K562 (cell line): ENCODE measurements around the gene EIF4G1. TPM values are rescaled to one million over a fixed set of nuclear protein-coding genes. Genes with fewer than 3 reads are reported as not detected.

Experiments
- ATF7 ChIP-seq: fragments of 450-650 bp; IDR thresholded peaks from 2 replicates; pipeline ENCODE4 v1.7.1; 2014; ENCODE audit warnings: mild to moderate bottlenecking, moderate library complexity
- CREB5 ChIP-seq: fragments of 250-450 bp; sonication (Bioruptor Pico); IDR thresholded peaks from 2 replicates; pipeline ENCODE4 v1.5.0; 2020; ENCODE audit warnings: mild to moderate bottlenecking
- CUX1 ChIP-seq: fragments of 200-800 bp; sonication (Bioruptor generic); IDR thresholded peaks from 2 replicates; pipeline ENCODE4 v1.6.1; 2016; ENCODE audit warnings: missing genetic modification characterization, missing compliant biosample characterization
- HIVEP1 ChIP-seq: fragments of 250-450 bp; sonication (Bioruptor Pico); IDR thresholded peaks from 2 replicates; pipeline ENCODE4 v1.4.0; 2020; ENCODE audit warnings: mild to moderate bottlenecking
- HOMEZ ChIP-seq: fragments of 250-450 bp; sonication (Bioruptor Pico); IDR thresholded peaks from 2 replicates; pipeline ENCODE4 v1.4.0; 2020; ENCODE audit warnings: mild to moderate bottlenecking, moderate library complexity
- KLF6 ChIP-seq: fragments of 250-450 bp; sonication (Bioruptor Pico); IDR thresholded peaks from 2 replicates; pipeline ENCODE4 v1.4.0; 2020; ENCODE audit warnings: mild to moderate bottlenecking, moderate library complexity, borderline replicate concordance
- LCOR ChIP-seq: sonication (generic); formaldehyde crosslinking; IDR thresholded peaks from 2 replicates; pipeline ENCODE4 v1.8.0; 2022; ENCODE audit warnings: mild to moderate bottlenecking, missing genetic modification reagents
- MAFK ChIP-seq: IDR thresholded peaks from 2 replicates; pipeline ENCODE4 v1.6.1; 2011; ENCODE audit warnings: low read length, improper control_type of control experiment
- MAZ ChIP-seq, 2 experiments: fragments of 450-650 bp in 1 of 2; sonication (generic) in 1 of 2; formaldehyde crosslinking; IDR thresholded peaks in 1 of 2; conservative IDR thresholded peaks in 1 of 2; 2 replicates each; pipeline versions ENCODE4 v1.4.0 to v1.5.0; 2020; ENCODE audit warnings: mild to moderate bottlenecking in 1 of 2, missing genetic modification reagents in 1 of 2
- MYC ChIP-seq, 2 experiments: fragments of 250-450 bp in 1 of 2; sonication (Bioruptor Pico) in 1 of 2; IDR thresholded peaks; 2 replicates each; pipeline versions ENCODE4 v1.5.1 to v1.6.1; 2012 to 2021; ENCODE audit warnings: low read depth in 2 of 2, borderline replicate concordance in 1 of 2, improper control_type of control experiment in 1 of 2, low read length in 1 of 2, mild to moderate bottlenecking in 1 of 2, moderate library complexity in 1 of 2
- NR1H2 ChIP-seq: sonication (generic); formaldehyde crosslinking; IDR thresholded peaks from 2 replicates; pipeline ENCODE4 v1.4.0; 2020; ENCODE audit warnings: mild to moderate bottlenecking, missing genetic modification reagents
- POLR2G ChIP-seq: fragments of 200-400 bp; formaldehyde crosslinking; IDR thresholded peaks from 2 replicates; pipeline ENCODE4 v1.6.1; 2017; ENCODE audit warnings: low read depth, mild to moderate bottlenecking, antibody characterized with exemption, low read length, moderate library complexity
- ZNF121 ChIP-seq: sonication (generic); formaldehyde crosslinking; conservative IDR thresholded peaks from 2 replicates; pipeline ENCODE4 v1.8.0; 2022; ENCODE audit warnings: missing genetic modification reagents
- ZNF143 ChIP-seq: sonication (generic); formaldehyde crosslinking; IDR thresholded peaks from 2 replicates; pipeline ENCODE4 v1.9.0; 2022; ENCODE audit warnings: mild to moderate bottlenecking, missing genetic modification reagents
- ZNF146 ChIP-seq: IDR thresholded peaks from one replicate; pipeline ENCODE4 v1.6.1; 2018; ENCODE audit warnings: missing compliant biosample characterization; ENCODE audit not compliant: unreplicated experiment
- ZNF764 ChIP-seq: fragments of 250-450 bp; sonication (Bioruptor Pico); IDR thresholded peaks from 2 replicates; pipeline ENCODE4 v1.4.0; 2020; ENCODE audit warnings: low read depth, mild to moderate bottlenecking, moderate library complexity
- polyA plus RNA-seq, 8 experiments: library from polyadenylated mRNA; depleted of rRNA in 4 of 8; stranded (reverse) in 5 of 8; unstranded in 3 of 8; fragments of >200 nt; fragmentation: Nextera tagmentation in 2 of 8; fragmentation: Illumina TruSeq in 1 of 8; extraction: Ambion mirVana in 2 of 8; extraction: Trizol in 1 of 8; gene quantifications; 2 replicates each; pipeline versions ENCODE4 v1.2.1 to v1.2.3, GENCODE V29; 2011 to 2014; ENCODE audit warnings: inconsistent platforms in 1 of 8, missing spikeins in 1 of 8
- total RNA-seq, 7 experiments: library from RNA; depleted of rRNA in 6 of 7; stranded (reverse); fragments of >200 nt in 6 of 7; fragmentation: Illumina TruSeq in 2 of 7; extraction: Trizol in 2 of 7; gene quantifications; 2 replicates each; pipeline versions ENCODE4 v1.2.1 to v1.2.3, GENCODE V29; 2011 to 2021; ENCODE audit warnings: low replicate concordance in 1 of 7

EIF4G1 gene
- total and polyA plus RNA-seq, 9 of the 15 experiments (the other 6 are each of a cell fraction or from before 2014, with no cell fraction given), result 4.6 to 505 (median 155) TPM

GRCh38 chr3:184361932-184362667 is 47.7 kb downstream of the EIF4G1 start (continued):
- no peak for TF ChIP-seq CUX1 (CRISPR knock-in tag)
- no peak for TF ChIP-seq ZNF121 (CRISPR knock-in tag)
- TF ChIP-seq ZNF146, result no peak
- no peak for TF ChIP-seq MAFK
- peak; percentile 29 for TF ChIP-seq POLR2G
- 0 out of 2 replicates have a peak, but pooled peaks have one; percentile 18 for TF ChIP-seq KLF6
- no peak for TF ChIP-seq MAZ (CRISPR knock-in tag; conservative IDR thresholded peaks at IDR 0.05 in 1 of 2, IDR thresholded peaks at IDR 0.05 in 1 of 2)
- TF ChIP-seq ZNF143 (CRISPR knock-in tag), result no peak
- TF ChIP-seq LCOR, result 0 out of 2 replicates have a peak, but pooled peaks have one; percentile 34
- TF ChIP-seq CREB5 (CRISPR knock-in tag), result 0 out of 2 replicates have a peak, but pooled peaks have one; percentile 7
- no peak for TF ChIP-seq HIVEP1 (CRISPR knock-in tag)
- TF ChIP-seq ZNF764 (CRISPR knock-in tag), result no peak
- TF ChIP-seq HOMEZ (CRISPR knock-in tag), result no peak
- no peak for TF ChIP-seq ATF7
- no peak for TF ChIP-seq MYC (IDR thresholded peaks at IDR 0.05; ENCODE audit: low read depth, low read length)
- TF ChIP-seq MYC (CRISPR knock-in tag; IDR thresholded peaks at IDR 0.05; ENCODE audit: borderline replicate concordance, low read depth), result no peak
- TF ChIP-seq NR1H2 (CRISPR knock-in tag), result no peak
